GM12874 (cell line): Measurements from ENCODE around the gene DRD1.

ENCODE experiments used
- CTCF ChIP-seq: IDR thresholded peaks from 2 replicates; pipeline ENCODE4 v1.5.1; 2011; ENCODE audit warnings: low read depth, mild to moderate bottlenecking, control low read depth, low read length, moderate library complexity; ENCODE audit not compliant: insufficient read depth

The DRD1 gene

DNA sequence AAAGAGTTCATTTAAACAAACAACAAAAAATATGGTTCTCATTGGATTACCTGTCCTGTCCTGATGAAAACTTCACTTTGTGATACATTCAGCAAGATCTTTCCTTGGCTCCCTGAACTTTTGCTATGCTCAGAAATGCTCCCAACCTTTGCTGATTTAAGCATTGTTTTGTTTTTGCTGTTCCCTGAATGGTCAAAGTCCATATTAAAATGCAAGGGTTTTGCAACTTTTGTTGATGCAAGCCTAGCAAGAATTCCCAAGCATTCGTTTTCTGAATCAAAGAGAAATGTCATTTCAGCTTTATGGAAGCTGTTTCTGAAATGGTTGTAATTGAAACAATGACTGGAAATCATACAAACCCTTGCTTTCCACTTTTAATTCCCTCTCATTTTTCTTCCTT lies 31.3 kb upstream of the DRD1 start:
- no peak for TF ChIP-seq CTCF

GRCh38 chr5:175472378-175472777 lies 28.4 kb upstream of the DRD1 start:
- TF ChIP-seq CTCF = no peak

- no peak for TF ChIP-seq CTCF
These were observed 27.6 kb upstream of the DRD1 start for GRCh38 chr5:175471628-175472027.

DNA sequence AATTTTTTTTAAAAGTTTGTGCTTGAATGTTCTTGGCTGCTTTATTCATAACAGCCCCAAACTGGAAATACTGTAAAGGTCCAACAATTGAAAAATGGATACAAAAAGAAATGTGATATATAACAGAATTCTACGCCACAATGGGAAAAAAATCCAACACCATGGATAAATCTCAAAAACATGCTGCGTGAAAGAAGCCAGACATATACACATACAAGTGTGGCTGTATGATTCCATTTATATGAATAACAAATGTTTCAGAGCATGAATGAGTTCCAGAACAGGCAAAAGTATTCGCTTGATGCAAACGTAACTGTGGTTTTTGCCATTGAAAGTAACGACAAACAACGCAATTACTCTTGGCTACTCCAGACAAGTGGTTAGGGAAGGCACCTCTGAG lies 27.2 kb upstream of the DRD1 start:
- no peak for TF ChIP-seq CTCF

DNA sequence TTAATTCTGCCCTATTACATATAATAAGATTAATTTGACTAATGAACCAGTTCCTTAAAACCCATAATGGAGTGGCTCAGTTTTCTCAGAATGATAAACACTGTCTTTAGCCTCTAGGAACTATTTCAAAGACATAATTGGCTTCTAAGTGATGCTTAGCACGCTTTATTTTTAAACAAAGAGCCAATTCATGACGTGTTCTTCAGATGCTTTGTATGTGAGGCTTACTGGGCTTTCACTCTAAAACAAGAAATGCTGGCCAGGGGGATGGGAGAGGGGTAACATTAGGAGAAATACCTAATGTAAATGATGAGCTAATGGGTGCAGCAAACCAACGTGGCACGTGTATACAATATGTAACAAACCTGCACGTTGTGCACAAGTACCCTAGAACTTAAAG lies 26.8 kb upstream of the DRD1 start:
- no peak for TF ChIP-seq CTCF

DNA sequence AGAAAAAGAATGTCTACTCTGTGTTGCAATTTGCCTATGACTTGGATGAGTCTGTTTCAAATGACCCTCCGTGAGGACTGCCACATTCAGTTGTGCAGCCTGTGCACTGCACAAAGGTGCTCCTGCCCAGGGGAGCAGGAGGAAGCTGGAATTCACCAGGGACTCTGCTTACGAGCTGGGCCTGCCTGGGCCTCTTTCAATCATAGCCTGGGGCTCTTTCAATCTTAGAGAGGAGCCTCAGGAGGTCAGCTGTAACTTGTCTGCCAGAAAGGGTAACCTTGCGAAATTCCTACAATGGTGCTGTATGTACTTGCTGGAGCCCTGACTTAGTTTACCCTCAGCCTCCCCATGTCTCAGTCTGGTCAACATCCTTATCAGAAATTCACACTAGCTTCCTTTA lies 25.9 kb upstream of the DRD1 start:
- no peak for TF ChIP-seq CTCF

GRCh38 chr5:175468892-175469291 lies 24.9 kb upstream of the DRD1 start:
- no peak for TF ChIP-seq CTCF
